CD4-positive, alpha-beta T cell treated with Interleukin-15 for 1 hour (primary cell): ENCODE results near the gene PIM3.

Source experiments
- DNase-seq: peaks from one replicate; pipeline ENCODE4 v3.0.0-alpha.2; 2020

Gene PIM3

GRCh38 chr22:49928555-49929210 is 31.9 kb upstream of the PIM3 start:
- DNase-seq = no peak

GRCh38 chr22:49929211-49929979 is 31.2 kb upstream of the PIM3 start:
- peak; percentile 81 for DNase-seq

DNA sequence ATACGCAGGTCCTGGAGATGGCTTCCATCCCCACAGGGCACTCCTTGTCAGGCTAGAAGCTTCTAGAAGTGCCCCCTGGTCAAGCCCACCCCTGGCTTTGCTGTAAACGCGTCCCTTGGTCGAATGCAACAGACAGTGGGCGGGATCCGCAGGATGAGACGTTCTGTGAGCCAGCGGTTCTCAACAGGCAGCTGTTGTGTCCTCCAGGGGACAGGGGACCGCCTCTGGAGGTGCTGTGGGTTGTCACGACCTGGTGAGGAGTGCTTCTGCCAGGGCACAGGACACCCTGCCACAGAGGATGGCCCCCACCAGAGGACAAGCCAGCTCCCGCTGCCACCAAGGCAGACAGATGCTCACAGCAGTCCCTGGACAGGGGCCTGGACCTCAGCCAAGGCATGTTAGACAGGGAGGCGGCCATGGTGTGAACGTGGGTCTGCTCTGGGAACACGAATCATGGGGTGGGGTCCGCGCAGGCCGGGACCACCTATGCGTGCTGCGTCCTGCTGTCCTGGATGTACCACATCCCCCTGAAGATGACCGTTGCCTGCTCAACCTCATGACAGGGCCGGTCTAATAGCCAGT is 30.5 kb upstream of the PIM3 start:
- no peak for DNase-seq

GRCh38 chr22:49930596-49931412 is 29.8 kb upstream of the PIM3 start:
- DNase-seq = peak; percentile 83

DNA sequence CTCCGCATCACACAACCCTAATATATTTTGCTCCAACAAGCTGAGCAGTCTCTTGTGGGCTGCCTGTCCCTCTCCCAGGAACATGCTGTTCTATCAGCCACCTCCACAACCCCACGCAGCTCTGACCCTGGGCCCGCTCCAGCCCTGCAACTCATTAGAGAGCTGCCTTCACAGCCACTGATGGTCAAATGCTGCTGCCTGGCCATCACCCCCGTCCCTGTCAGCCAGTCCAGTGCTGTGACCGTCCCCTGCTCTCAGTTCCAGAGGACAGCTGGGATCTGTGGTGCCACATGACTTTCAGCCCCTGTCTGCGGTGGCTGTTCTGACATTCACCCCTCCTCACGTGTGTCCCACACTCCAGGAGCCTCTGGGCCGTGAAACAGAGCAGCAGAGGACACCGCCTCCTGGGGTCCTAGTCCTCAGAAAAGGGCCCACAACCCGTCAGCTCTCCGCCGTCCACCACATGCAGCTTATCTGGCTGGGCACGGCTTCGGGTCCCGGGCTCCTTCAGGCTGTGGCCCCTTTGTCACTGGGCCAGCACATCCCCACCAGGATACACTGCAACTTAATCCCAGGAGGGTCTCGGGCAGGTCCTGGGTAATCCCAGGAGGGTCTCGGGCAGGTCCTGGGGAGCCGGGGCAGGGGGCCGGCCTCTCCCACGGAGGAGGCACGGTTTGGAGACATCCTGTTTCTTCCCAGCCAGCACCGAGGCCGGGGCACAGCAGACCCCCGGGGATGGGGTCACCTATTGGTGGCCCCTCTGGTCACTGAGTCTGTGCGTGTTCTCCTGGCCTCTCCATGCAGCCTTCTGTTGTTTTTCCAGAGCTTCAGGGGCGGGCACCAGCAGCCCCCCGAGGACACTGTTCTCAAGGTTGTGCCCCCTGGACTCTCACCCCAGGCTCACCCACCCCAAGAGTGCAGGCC is 27.1 kb upstream of the PIM3 start:
- no peak for DNase-seq

DNA sequence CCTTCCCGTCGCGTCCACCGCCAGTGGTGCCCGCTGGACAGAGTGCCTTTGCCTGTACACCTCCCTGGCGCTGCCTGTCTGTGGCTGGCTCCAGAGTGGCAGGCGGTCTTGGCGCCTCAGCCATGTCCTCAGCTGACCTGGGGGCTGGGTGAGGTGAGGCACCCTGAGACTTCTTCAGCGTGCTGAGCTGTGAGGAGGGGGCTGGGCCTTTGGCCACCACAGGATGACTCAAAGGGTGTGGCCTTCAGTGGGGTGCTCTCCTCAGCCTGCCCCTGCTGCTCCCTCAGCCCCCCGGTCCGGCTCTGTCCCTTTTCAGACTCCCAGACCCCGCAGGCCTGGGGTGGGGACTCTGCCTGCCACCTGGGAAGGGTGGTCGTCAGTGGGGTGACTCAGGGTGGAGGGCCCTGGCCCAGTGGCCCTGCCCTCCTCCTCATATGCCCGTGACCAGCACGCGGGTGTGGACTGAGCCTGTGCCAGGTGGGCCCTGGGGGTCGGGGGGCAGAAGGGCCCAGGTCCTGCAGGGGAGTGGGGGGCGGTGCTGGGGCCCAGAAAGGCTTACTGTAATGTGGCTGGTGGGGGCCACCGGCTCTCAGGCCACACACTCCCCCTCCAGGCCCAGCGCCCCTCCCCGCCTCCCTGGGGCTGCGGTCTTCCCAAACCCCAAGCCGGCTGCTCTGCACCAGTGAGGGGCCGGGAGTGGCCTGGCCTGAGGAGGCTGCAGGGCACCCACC is 26.2 kb upstream of the PIM3 start:
- peak; percentile 83 for DNase-seq

DNA sequence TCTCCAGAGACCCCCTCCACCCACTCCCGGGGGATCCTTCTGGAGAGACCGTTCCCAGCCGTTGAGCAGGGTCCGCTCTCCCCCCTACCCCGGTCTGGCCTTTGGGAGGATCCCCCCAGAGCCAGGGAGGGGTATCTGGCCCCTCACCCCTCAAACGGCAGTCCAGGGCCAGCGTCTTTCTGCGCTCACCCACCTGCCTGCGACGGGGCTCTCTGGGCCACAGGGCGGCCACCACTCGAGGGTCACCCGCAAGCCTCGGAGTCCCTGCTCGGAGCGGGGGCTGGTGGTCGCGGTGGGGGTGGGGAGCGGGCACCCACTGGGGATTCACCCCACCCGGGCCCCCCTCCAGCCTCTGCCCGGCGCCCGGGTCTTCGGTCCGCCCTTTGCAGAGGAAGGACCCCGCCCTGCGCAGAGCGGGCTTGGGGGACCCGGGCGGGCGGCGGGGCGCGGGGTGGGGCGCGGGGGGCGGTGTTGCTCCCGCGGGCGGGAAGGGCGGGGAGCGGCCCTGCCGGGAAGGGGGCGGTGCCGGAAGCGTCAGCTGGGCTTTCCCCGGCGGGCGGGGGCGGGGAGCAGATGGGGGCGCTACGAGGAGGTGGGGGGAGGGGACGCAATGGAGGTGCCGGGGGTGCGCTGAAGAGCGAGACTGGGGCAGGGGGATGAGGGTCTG is 25.5 kb upstream of the PIM3 start:
- DNase-seq = peak; percentile 92

DNA sequence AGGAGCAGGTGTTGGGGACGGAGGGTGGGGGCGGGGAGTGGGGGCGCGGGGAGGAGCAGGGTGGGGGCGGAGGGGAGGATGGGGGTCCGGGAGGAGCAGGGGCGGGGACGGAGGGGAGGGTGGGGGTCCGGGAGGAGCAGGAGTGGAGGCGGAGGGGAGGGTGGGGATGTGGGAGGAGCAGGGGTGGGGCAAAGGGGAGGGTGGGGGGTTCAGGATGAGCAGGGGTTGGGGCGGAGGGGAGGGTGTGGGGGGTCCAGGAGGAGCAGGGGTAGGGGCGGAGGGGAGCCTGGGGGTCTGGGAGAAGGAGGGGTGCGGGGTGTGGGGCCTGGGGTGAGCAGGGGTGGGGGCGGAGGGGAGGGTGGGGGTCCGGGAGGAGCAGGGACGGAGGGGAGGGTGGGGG is 25.0 kb upstream of the PIM3 start:
- no peak for DNase-seq

- DNase-seq = peak; percentile 97
Observed at GRCh38 chr22:49936018-49936972, 24.3 kb upstream of the PIM3 start.

DNA sequence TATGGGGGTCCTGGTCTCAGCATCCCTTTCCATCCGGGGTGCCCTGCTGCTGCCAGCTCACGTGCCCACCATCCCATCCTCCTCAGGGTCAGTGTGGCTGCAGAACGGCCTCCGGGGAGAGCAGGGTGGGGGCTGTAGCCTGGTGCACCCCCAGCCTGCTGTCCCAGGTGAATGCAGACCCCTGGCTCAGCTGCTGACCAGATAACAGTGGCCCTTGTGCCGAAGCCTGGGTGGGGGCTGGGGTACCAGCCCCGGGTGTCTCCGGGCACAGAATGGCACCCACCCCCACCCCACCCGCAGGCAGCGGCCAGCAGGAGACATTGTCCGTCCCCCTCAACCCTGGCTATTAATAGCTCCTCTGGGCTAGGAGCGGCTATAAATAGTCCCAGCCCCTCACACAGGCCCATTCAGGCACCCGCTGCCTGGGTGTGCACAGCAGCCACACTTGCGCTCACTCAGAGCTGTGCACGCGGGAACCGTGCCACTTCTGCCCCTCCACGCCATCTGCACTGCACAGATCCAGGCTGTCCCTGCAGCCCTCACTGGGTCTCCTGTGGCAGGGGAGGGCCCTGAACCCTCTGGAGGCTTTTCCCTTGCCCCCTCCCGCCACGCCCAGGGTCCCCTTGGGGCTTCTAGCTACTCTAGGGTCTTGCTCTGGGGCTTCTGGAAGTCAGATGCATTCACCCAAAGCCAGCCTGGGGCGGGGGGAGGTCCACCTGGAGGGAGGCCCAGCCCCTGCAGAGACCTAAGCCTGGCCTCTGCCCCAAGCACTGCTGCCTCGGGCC is 23.4 kb upstream of the PIM3 start:
- DNase-seq = no peak

- DNase-seq = no peak
Observed at GRCh38 chr22:49937758-49938564, 22.6 kb upstream of the PIM3 start.

GRCh38 chr22:49938565-49939136 is 21.9 kb upstream of the PIM3 start:
- no peak for DNase-seq

GRCh38 chr22:49941507-49942316 is 18.9 kb upstream of the PIM3 start:
- DNase-seq = no peak

- DNase-seq = no peak
Observed at GRCh38 chr22:49942565-49943404, 17.8 kb upstream of the PIM3 start.

DNA sequence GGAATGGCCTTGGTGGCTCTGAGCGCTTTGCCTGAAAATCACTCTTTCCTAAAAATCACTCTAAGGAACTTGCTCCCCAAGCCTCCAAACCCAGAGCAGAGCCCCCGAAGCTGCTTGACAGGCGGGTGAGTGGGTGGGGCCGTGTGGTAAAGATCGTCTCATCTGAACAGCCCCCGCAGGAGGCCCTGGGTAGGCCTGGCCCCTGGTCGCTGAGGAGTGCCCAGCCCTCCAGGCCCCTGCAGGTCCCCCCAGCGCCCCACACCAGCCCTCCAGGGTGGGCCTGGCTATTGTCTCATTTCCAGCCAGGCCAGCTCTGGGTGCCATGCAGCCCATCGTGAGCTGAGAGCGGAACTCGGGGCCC is 17.2 kb upstream of the PIM3 start:
- DNase-seq = no peak
